NCI-H2107 (cell line): ENCODE results near the gene CCNL2.
"Not testable (repeated sequence)": the region's sequence is repeated elsewhere in the genome, so short reads cannot be mapped to it uniquely, and the experiment has no call there.

Source experiments
- DNase-seq: peaks from one replicate; lab custom pipeline; 2025; lab: John Stamatoyannopoulos, UW

CCNL2 gene

GRCh38 chr1:1419813-1420653 lies 20.9 kb upstream of the CCNL2 start:
- DNase-seq, result no peak

GRCh38 chr1:1419363-1419812 lies 20.3 kb upstream of the CCNL2 start:
- DNase-seq, result no peak

- DNase-seq, result no peak
Observed at GRCh38 chr1:1418464-1419362, 19.6 kb upstream of the CCNL2 start.

- not testable (repeated sequence) for DNase-seq
Observed at GRCh38 chr1:1417825-1418463, 18.8 kb upstream of the CCNL2 start.

- DNase-seq, result not testable (repeated sequence)
Observed at GRCh38 chr1:1417396-1417795, 18.3 kb upstream of the CCNL2 start.

GRCh38 chr1:1415751-1416150 lies 16.6 kb upstream of the CCNL2 start:
- DNase-seq, result no peak

GRCh38 chr1:1412311-1412902 lies 13.3 kb upstream of the CCNL2 start:
- DNase-seq, result not testable (repeated sequence)

DNA sequence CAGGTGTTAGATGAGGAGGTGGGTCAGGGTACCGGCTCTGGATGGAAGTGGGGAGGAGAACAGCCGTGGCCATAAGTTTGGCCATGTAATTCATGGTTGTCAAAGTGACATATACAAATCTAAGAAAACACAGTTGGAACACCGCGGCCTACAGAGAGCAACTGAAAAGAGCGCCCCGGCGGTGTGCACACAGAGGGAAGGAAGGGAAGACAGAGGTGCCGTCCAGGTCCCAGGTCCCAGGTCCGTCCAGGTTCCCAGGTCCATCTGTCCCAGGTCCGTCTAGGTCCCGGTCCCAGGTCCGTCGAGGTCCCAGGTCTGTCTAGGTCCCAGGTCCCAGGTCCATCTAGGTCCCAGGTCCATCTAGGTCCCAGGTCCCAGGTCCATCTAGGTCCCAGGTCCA lies 12.5 kb upstream of the CCNL2 start:
- no peak for DNase-seq

DNA sequence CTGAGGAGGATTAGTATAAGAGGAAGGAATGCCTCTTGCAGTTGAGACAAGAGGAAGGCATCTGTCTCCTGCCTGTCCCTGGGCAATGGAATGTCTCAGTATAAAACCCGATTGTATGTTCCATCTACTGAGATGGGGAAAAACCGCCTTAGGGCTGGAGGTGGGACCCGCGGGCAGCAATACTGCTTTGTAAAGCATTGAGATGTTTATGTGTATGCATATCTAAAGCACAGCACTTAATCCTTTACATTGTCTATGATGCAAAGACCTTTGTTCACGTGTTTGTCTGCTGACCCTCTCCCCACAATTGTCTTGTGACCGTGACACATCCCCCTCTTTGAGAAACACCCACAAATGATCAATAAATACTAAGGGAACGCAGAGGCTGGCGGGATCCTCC lies 11.1 kb upstream of the CCNL2 start:
- DNase-seq, result not testable (repeated sequence)

GRCh38 chr1:1407636-1408318 lies 8.6 kb upstream of the CCNL2 start:
- no peak for DNase-seq

- DNase-seq, result peak; percentile 21
Observed at GRCh38 chr1:1406821-1407635, 7.9 kb upstream of the CCNL2 start, which contains the start of gene MRPL20. TSS of gene MRPL20 (minus strand) at chr1:1407293. CDS start at chr1:1407217, 76 bp downstream.

DNA sequence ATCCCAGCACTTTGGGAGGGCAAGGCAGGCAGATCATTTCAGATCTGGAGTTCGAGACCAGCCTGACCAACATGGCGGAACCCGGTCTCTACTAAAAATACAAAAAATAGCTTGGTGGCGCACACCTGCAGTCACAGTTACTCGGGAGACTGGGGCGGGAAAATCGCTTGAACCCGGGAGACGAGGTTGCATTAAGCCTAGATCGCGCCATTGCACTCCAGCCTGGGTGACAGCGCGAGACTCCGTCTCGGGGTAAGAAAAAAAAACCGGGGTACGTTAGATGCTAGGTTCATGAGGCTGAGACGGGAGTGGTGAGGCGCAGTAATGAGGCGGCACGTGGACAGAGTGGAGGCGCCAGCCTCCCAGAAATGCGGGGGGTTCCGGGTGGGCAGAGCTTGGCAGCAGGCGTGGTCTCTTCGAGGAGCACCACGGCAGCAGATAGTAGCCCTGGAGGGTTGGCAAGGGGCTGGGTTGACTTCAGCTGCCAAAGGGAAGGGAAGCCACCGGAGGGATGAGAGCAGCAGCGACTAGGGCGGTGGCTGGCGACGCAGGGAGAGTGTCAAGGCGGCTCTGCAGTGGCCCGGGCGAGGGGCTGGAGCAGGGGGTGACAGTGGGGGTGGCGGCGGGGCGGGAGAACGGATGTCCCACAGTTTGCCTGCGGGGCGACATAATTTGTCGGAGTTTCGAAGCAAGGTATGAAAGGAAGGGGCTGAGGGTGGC lies 7.1 kb upstream of the CCNL2 start:
- no peak for DNase-seq

DNA sequence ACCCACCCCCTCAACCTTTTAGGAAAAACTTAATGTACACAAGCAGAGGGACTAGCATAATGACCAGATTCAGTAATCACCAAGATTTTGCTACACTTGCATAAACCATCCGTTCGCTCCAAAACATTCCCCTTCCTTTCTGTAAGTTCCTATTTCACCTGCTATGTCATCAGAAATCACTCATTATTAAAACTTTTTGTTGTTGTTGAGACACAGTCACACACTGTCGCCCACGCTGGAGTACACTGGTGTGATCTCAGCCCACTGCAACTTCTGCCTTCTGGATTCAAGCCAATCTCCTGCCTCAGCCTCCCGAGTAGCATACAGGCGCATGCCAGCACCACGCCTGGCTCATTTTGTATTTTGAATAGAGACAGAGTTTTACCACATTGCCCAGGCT lies 4.5 kb upstream of the CCNL2 start:
- DNase-seq, result no peak

- not testable (repeated sequence) for DNase-seq
Observed at GRCh38 chr1:1402901-1403392, 3.8 kb upstream of the CCNL2 start.

DNA sequence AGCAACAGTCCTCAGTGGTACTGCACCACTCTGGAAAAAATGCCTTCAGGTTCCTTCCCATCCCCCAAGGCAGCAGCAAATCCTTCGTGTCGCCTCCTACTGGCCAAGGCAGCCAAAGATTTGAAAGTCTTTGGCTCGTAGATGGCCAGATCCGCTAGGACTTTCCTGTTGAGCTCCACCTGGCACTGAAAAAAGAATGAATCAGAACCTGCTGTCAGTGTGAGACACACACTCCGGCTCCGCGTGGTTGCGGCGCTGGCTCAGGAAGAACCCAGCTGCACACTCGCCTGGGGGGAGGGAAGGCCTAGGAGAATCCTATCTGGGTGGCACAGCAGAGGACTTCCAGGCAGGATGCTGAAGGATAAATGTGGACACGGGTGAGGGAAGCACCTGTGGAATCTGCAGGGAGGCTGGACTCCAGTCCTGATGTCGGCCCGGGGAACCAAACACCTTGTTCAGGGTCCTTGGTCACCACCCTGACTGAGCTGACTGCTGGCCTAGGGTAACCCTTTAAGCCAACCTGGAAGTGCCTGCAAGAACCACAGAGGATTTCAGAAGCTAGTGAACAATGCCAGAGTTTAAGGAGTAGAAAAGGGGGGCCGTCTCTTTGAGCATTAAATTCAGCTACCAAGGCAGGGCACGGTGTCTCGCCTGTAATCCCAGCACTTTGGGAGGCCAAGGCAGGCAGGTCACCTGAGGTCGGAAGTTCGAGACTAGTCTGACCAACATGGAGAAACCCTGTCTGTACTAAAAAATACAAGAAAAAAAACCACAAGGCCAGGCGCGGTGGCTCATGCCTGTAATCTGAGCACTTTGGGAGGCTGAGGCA lies 3.2 kb upstream of the CCNL2 start:
- DNase-seq, result no peak

GRCh38 chr1:1401457-1402010 lies 2.4 kb upstream of the CCNL2 start:
- no peak for DNase-seq

- no peak for DNase-seq
Observed at GRCh38 chr1:1400576-1401456, 1.7 kb upstream of the CCNL2 start.
